H1 (cell line): Measurements from ENCODE around the gene SYNDIG1. TPM values are rescaled to one million over a fixed set of nuclear protein-coding genes. Genes with fewer than 3 reads are reported as not detected.

Source experiments
- KDM1A ChIP-seq: fragments of 200-600, 300-600 bp; sonication (generic); IDR thresholded peaks from 2 replicates; pipeline ENCODE4 v1.7.1; 2016; ENCODE audit warnings: mild to moderate bottlenecking, low read length, borderline replicate concordance
- POLR2AphosphoS5 ChIP-seq: IDR thresholded peaks from 2 replicates; pipeline ENCODE4 v1.6.1; 2011; ENCODE audit warnings: low read depth, low read length
- polyA plus RNA-seq, 7 experiments: library from polyadenylated mRNA; depleted of rRNA in 3 of 7; stranded (reverse) in 5 of 7; unstranded in 2 of 7; fragments of >200 nt in 5 of 7; fragments of 200-250 nt in 2 of 7; gene quantifications; 1 replicate in 5 of 7; 2 replicates in 1 of 7; 4 replicates in 1 of 7; pipeline versions ENCODE4 v1.2.1 to v1.2.3, GENCODE V29; 2011 to 2013; ENCODE audit warnings: missing spikeins in 2 of 7, mixed read lengths in 2 of 7
- total RNA-seq: library from RNA; stranded (reverse); fragmentation: NEBNext Ultra II Directional; extraction: Animal tissue kit (Norgen Biotek cat#: 25700); gene quantifications from 2 replicates; pipeline ENCODE4 v1.2.1, GENCODE V29; 2021

SYNDIG1 gene
- total and polyA plus RNA-seq, 2 of the 8 experiments (the other 6 are each of a cell fraction or from before 2014, with no cell fraction given): 6.5 to 7.8 TPM

GRCh38 chr20:24603454-24603853 is 134.0 kb downstream of the SYNDIG1 start (continued):
- TF ChIP-seq POLR2AphosphoS5 (no peak), KDM1A (no peak)
- TF ChIP-seq, all 59 proteins: peak for 0
